Raji (cell line): Measurements from ENCODE around the gene LBH.

Source experiments
- POLR2A ChIP-seq: IDR thresholded peaks from 2 replicates; pipeline ENCODE4 v1.6.1; 2011; ENCODE audit warnings: low read depth, low read length, control low read depth; ENCODE audit not compliant: insufficient read depth

Gene LBH

DNA sequence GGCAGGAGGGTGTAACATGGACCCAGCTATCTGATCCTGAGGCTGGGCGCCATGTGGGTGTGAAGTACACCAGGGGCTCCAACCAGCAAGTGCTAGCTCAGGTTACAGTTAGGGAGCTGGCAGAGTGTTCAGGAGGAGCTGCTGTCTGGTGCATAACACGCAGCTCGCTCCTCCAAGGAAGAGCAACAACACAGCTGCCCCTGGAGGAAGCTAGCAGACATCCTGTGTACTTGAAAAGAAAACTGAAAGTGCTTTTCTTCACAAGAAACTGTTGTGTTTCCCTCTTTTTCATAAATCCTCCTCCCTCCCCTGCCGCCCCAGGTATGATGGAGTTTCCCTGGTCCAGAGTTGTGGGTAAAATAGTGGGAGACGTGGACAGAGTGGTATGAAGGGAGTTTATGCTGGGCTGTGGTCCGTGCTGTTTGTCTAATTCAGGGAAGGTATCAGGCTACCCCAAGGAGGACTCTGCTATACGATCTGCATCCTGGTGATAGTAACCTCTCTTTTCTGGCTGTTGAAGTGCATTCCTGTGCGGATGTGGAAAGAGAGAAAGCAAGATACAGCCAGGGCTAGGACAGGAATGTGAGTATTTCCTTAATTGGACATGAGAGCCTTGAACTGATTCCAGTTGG, 6.1 kb upstream of the LBH start:
- peak; percentile 43; the same call in 1 of the 2 replicates for TF ChIP-seq POLR2A

DNA sequence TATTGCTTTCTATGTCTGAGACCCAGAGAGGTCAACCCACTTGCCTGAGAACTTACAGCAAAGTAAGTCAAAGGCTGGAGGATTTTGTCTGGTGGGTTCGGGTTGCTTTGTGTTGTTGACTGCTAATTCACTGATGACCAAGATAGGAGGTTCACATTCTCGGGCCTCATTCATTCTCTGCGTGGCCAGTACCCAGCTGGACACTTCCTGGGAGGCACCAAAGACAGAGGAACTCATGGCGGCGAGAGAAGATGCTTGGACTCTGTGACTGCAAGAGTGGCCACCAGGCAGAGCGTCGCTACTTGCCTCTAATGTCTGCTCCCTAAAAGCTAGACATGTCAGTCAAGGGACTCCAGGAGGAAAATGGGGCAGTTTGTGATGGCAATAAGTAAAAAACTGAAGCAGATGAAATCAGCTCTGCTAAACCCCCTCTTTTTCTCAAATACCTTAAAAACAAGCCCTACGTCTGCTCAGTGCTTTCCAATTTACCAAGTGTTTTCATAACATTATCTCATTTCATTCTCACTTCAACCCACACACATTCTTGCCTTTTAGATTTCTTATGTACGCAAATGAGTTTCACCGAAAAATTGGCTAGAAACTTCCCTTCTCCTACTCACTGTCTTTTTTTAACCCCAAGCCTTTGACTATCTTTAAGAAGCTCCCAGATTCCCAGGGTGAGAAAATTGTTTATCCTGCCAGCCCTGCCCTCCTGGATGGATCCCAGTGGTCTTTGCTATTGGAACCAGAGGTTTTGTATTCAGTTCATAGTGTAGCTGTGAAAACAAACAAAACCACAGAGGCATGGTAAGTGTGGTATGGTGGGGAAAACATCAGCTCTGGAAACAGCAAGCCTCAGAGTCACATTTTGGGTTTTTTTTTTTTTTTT, 4.9 kb upstream of the LBH start:
- TF ChIP-seq POLR2A = no peak

DNA sequence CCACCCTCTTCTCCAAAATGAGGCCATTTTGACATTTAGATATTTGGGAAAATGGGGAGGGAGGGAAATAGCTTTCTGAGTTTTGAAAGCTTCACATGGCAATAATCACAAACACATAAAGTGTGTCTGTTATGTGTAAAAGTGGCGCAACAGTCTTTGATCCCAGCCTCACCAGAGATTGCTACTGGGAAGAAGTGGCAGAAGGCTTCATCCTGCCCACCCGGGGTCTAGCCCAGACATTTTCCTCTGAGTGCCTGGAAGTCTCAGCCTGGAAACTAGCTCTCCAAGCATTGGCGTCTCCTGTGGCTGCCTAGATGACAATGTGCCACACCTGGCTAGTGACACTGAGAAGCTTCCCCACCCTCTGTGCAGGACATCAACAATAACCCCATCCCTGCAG, 1.7 kb upstream of the LBH start:
- TF ChIP-seq POLR2A = no peak

DNA sequence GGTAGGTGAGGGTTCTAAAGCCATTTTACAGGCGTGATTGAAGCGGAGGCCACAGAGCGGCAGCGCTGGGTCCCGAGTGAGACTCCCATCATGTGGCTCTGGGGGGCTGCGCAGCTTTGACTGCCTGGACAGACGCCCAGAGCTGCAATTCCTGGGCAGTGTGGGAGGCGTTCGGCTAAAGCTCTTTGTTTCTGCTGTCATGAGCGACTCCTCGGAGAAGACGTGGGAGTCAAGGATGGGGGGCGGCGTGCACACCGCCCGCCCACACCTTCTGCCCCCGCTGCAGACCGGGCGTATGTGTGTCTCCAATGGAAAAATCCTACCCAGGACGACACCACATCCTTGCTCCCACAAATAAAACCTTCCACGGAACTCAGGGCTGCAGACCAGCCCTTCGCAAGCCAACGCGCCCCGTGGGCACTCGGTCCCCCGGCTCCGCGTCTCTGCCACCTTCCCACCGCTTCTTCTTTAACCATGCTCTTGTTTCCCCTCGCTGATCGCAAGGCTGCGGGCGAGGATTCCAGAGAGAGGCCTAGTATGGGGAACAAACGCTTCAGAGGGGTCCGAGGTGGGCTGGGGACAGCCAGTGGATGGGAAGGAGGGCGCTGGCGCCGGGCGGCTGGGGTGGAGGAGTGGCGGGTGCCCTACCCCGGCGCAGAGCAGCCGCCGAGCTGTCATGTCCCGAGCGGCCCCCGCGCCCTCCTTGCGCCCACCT, 680 bp upstream of the LBH start:
- TF ChIP-seq POLR2A = no peak

DNA sequence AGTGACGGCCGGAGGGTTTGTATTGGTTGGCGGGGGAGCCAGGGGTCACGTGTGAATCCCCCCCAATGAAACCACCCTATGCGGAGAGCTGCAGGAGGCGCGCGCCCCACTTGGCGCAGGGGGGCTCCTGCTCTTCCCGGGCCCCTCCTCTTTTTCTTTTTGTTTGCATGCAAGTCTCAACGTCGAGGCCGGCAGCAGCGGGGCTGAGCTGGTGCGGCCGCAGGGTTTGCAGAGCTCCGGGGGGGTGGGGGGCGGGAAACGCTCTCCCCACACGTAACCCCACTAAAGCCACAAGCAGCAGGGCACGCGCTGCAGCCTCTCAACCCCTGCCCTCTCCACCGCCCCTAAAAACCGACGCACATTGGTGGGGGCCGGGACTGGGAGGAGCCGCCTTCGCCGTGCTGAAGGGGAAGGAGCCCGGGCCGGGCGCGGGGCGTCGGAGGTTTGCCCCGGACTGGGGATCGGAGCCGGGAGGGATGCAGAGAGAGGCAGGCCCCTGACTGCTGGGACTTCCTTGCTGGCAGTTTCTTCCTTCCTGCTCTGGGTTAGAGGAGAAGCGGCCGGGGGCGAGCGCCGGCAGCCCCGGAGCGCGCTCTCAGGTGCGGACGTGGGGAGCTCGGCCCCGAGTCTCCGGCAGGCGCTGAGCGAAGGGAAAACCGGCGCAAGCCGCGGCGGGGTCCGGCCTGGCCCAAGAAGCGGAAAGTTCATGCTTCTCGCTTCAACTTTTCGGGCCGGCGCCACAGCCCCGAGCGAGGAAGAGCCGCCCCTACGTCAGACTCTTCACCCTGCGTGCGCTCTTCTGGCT, 864 bp downstream of the LBH start:
- TF ChIP-seq POLR2A = peak; percentile 34

DNA sequence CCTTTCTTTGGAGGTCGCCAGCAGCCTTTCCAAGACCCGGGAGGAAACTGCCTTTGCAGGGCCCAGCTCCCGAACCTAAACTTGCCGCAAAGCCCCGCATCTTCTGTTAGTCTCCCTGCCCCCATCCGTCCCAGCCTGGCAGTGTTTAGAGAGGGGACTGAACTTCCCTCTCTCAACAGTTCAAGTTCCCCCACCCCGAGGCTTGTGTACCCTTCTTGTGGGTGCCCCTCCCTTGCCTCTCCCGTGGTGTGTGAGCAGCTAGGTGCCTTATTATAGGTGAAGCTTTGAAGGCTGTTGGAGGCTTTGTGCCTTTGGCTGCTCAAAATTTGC, 1.4 kb downstream of the LBH start:
- no peak for TF ChIP-seq POLR2A

DNA sequence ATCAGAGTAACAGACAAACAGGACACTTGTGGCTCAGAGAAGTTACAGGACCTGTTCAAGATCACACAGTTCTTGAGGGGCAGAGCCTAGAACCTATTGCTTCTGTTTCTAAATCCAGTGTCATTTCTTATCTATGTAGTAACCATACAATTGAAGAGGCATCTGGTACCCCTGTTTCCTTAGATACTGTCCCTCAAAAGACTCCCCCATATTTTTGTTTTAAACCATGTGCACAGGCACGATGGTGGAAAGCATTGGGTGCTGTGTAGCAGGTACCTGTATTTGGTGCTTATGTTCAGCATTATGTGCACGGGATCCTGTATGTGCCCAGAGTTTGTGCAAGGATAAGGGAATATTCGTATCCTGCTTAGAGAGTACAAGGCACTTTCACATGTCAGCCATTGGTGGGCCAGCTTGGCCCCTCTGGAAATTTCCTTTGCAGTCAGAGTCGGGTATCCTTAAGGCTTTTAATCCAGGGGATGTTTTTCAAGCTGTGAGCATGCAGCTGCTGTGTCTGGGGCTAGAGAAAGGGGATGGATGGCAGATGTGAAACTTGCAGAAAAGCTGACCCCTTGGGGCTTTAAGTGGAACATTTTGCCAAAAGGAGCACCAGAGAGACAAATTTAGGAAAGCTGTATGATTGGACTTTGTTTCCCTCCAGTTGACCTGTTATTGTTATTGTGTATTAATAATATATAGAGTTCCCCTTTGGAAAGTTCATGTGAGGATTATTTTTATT, 2.1 kb downstream of the LBH start:
- TF ChIP-seq POLR2A = no peak

DNA sequence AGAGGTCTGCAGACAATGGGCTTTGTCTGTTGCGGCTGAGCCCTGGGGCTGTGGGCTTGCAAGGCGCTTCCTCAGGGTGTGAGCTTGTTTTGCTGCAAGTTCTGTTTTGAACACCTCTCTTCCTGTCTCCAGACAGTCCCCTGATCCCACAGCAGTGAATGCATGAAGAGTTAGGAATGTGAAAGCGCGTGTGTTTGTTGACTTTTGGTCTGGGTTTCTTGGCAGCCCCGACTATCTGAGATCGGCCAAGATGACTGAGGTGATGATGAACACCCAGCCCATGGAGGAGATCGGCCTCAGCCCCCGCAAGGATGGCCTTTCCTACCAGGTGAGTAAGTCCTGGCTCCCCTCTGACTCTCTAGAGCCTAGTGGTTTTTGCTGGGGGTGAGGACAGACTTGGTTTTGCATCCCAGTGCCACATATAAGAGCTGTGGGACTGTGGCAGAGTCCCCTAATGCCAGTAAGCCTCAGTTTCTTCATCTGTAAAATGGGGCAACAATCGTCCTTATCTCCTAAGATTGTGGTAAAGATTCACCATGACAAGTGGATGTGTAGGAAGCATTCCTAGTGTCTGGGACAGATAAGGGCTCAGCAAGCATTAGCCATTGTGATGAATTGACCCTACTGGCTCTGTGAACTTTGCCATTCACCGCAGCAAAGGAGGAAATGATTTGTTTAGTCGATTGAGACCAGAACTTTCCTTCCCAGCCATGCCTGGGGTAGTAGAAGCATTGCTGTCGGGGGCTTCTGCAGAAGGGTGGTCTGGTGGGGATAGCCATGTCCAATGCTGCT, 3.0 kb downstream of the LBH start:
- no peak for TF ChIP-seq POLR2A

DNA sequence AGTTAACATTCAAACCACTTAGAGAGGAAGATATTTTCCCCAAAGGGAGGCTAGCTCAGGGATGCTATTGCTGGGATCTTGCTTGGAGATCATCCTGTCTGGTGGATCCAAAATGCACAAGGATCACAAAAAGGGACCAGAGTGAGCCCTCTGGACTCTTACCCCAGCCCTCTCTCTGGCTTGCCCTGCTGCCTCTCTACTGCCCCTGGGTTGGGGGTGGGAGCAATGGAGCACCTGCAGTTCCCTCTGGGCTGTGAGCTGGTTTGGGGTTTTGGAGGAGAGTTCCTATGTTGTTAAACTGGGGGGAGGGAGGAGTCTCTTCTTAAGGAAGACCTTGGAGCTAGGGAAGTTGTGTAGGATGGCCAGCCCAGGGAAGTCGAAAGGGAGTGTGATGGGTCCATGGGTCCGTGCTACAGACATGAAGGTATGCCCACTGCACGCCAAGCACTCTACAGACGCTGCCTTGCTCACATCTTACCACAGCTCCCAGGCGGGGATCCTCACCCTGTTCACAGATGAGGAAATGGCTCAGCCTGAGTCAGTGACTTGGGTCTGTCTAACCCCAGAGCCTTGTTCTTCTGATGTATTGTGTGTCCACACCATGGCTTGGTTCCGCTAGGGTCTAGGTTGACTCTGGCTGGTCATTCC, 3.8 kb downstream of the LBH start:
- no peak for TF ChIP-seq POLR2A

DNA sequence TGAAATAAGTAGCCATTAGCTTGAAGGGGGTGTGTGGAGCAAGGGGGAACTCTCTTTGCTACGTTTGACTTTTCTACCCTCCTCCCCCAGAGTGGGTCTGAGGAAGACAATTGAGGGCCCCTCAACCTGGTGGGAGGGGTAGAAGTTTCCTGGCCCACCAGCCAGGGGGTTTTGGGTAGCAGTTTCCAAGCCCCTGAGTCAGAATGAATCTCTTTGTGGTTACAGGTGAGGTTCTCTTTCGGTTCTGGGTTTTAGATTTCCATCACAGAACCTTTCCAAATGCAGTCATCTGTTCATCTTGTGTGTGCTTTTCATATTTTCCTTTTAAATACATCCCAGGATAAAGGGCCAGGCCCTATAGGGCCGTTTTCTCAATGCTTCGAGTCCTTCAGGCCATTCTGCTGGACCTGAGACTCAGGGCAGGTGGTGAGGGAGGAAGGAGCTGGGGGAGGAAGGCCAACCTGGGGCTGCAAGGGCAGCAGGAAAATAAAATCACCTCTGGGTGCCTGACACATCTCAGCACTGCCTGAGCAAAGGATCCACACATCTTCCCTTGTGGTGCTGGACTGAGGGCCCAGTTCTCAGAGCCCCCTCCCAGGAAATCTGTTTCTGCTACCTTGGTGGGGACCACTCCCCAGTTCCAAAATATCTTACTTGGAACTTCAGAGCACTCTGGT, 4.7 kb downstream of the LBH start:
- TF ChIP-seq POLR2A = no peak

DNA sequence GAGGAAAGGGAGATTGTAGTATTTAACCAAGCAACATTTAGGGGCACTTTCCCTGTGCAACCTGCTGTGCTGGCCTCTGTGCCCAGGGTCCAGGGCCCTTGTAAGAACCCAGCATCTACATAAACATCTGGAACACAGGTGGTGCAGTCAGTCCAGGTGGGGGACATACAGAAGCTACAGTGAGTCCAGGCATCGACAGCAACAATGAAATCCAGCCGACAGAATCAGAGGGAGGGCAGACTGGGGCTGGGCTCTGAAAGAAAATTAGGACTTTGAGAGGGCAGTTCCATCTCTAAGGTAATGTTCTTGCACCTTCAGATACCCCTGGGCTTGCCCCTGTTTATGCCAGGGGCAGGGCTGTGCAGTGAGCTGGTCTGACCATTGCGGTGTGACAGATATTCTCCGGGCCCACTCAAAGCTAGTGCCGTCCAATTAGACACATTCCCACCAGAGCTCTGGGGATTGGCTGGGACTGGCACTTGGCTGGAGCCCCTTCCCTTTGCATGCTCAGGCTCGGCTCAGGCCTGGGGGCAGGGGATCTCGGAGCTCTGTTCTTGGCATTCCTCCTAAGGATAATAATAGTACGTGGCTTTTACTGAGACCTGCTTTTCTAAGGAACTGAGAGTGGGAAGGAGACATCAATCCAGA, 5.4 kb downstream of the LBH start:
- no peak for TF ChIP-seq POLR2A

DNA sequence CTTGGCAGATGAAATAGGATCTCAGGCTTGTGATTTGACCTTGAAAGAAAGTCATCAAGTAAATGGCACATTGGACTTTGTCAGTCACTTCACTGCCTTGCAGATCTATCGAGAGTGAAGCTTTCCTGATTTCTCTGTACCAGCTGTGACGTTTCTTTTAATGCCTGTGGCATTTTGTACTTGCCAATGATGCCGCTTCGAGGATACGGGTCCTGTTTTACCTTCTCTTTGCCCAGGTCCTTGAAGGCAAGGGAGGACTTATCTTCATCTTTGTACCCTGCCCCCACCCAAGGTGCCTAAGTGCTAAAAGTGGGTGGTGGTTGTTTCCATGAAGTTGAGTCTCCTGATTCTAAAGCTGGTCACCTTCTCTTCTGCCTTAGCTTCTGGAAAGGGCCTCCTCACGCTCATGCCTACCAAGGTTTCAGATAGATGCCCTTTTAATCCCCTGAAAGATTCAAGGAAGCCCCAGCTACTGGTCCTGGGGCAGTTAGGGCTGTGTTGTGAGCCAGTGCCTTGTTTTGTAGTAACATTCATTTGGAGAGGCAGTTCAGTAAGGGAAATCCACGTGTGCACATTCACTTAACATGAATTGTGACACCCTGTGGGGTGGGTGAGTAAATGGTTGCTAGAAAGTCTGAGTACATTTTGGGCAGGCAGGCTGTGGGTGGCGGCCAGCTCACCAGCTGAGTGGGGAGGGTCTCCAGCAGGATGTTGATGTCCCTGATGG, 6.1 kb downstream of the LBH start:
- no peak for TF ChIP-seq POLR2A
